WTC11 (cell line): Measurements from ENCODE around the gene KLK14. TPM values are rescaled to one million over a fixed set of nuclear protein-coding genes. Genes with fewer than 3 reads are reported as not detected.

Source experiments
- ATAC-seq: fragments of 200-7000 bp; cut with Tn5 transposase; 2 replicates; pipeline ENCODE4 v1.10.0; 2021; ENCODE audit warnings: mild to moderate bottlenecking, moderate library complexity
- CTCF ChIA-PET: fragments of 300-600 bp; sonication (Branson Sonifier 250); formaldehyde crosslinking; loops from one replicate; lab custom pipeline; 2021; ENCODE audit warnings: antibody characterized with exemption; lab: Charles Lee
- POLR2A ChIA-PET: fragments of 350-600 bp; sonication (Branson Sonifier 250); formaldehyde crosslinking; loops from one replicate; lab custom pipeline; 2021; ENCODE audit warnings: antibody characterized with exemption; lab: Charles Lee
- DNase-seq: peaks from one replicate; pipeline ENCODE4 v3.0.0; 2021; ENCODE audit warnings: low spot score
- H3K27ac Mint-ChIP-seq: 2 replicates; pipeline ENCODE4 v1.8.0; 2021; ENCODE audit warnings: mixed read lengths
- H3K27me3 Mint-ChIP-seq: 2 replicates; pipeline ENCODE4 v1.8.0; 2021; ENCODE audit warnings: low read depth, mild to moderate bottlenecking, moderate library complexity, mixed read lengths
- H3K36me3 Mint-ChIP-seq: 2 replicates; pipeline ENCODE4 v1.8.0; 2021; ENCODE audit warnings: mixed read lengths
- H3K4me1 Mint-ChIP-seq: 2 replicates; pipeline ENCODE4 v1.8.0; 2022; ENCODE audit warnings: mixed read lengths
- H3K4me3 Mint-ChIP-seq: 2 replicates; pipeline ENCODE4 v1.8.0; 2021; ENCODE audit warnings: mild to moderate bottlenecking, moderate library complexity, mixed read lengths
- H3K9me3 Mint-ChIP-seq: 2 replicates; pipeline ENCODE4 v1.8.0; 2021; ENCODE audit warnings: mixed read lengths
- CBFB ChIP-seq: sonication (generic); formaldehyde crosslinking; IDR thresholded peaks from 2 replicates; pipeline ENCODE4 v1.8.1; 2022; ENCODE audit warnings: mild to moderate bottlenecking, low read depth, missing genetic modification reagents
- CREM ChIP-seq: sonication (generic); formaldehyde crosslinking; IDR thresholded peaks from 2 replicates; pipeline ENCODE4 v1.8.1; 2022; ENCODE audit warnings: mild to moderate bottlenecking, missing genetic modification reagents, moderate library complexity
- ELF4 ChIP-seq: sonication (generic); formaldehyde crosslinking; IDR thresholded peaks from 2 replicates; pipeline ENCODE4 v1.8.1; 2022; ENCODE audit warnings: low read depth, mild to moderate bottlenecking, moderate library complexity, missing genetic modification reagents
- HMGA2 ChIP-seq: fragments of 250-450 bp; sonication (Bioruptor Pico); IDR thresholded peaks from 2 replicates; pipeline ENCODE4 v1.4.0; 2021; ENCODE audit warnings: mild to moderate bottlenecking, moderate library complexity
- IRF2 ChIP-seq: sonication (generic); formaldehyde crosslinking; IDR thresholded peaks from 2 replicates; pipeline ENCODE4 v1.8.0; 2022; ENCODE audit warnings: low read depth, missing genetic modification reagents, borderline replicate concordance
- MXD4 ChIP-seq: fragments of 250-450 bp; sonication (Bioruptor Pico); IDR thresholded peaks from 2 replicates; pipeline ENCODE4 v1.8.0; 2021; ENCODE audit warnings: mild to moderate bottlenecking, moderate library complexity, borderline replicate concordance
- NR1H2 ChIP-seq: sonication (generic); formaldehyde crosslinking; IDR thresholded peaks from 2 replicates; pipeline ENCODE4 v1.9.0; 2021; ENCODE audit warnings: mild to moderate bottlenecking, moderate library complexity, missing genetic modification reagents
- OVOL2 ChIP-seq: fragments of 250-450 bp; sonication (Bioruptor Pico); IDR thresholded peaks from 2 replicates; pipeline ENCODE4 v1.9.0; 2021; ENCODE audit warnings: mild to moderate bottlenecking, borderline replicate concordance
- PRRX2 ChIP-seq: fragments of 250-450 bp; sonication (Bioruptor Pico); IDR thresholded peaks from 2 replicates; pipeline ENCODE4 v1.8.0; 2021; ENCODE audit warnings: mild to moderate bottlenecking
- SMAD3 ChIP-seq: sonication (generic); formaldehyde crosslinking; IDR thresholded peaks from 2 replicates; pipeline ENCODE4 v1.8.0; 2022; ENCODE audit warnings: missing genetic modification reagents, mild to moderate bottlenecking, borderline replicate concordance
- SMAD4 ChIP-seq: sonication (generic); formaldehyde crosslinking; IDR thresholded peaks from 2 replicates; pipeline ENCODE4 v1.8.0; 2022; ENCODE audit warnings: mild to moderate bottlenecking, missing genetic modification reagents
- TEAD1 ChIP-seq: sonication (generic); formaldehyde crosslinking; IDR thresholded peaks from 2 replicates; pipeline ENCODE4 v1.8.0; 2022; ENCODE audit warnings: mild to moderate bottlenecking, missing genetic modification reagents
- ZNF219 ChIP-seq: sonication (generic); formaldehyde crosslinking; IDR thresholded peaks from 2 replicates; pipeline ENCODE4 v1.8.0; 2023; ENCODE audit warnings: missing genetic modification reagents, mild to moderate bottlenecking, borderline replicate concordance
- total RNA-seq: library from RNA; stranded (reverse); gene quantifications from 3 replicates; pipeline ENCODE4 v1.2.3, GENCODE V29; 2021
- TF ChIP-seq, protein P1 (sequence below): fragments of 200-600 bp; IDR thresholded peaks from 2 replicates; pipeline ENCODE4 v1.8.0; 2022; ENCODE audit warnings: antibody characterized with exemption
- TF ChIP-seq, protein P2 (sequence below): sonication (generic); formaldehyde crosslinking; IDR thresholded peaks from 2 replicates; pipeline ENCODE4 v1.8.0; 2022; ENCODE audit warnings: mild to moderate bottlenecking, missing genetic modification reagents
- TF ChIP-seq, protein P3 (sequence below): sonication (generic); formaldehyde crosslinking; IDR thresholded peaks from 2 replicates; pipeline ENCODE4 v1.8.0; 2023; ENCODE audit warnings: missing genetic modification reagents
- TF ChIP-seq, protein P4 (sequence below): sonication (generic); formaldehyde crosslinking; IDR thresholded peaks from 2 replicates; pipeline ENCODE4 v1.8.0; 2022; ENCODE audit warnings: mild to moderate bottlenecking, missing genetic modification reagents
- TF ChIP-seq, protein P5 (sequence below): fragments of 250-450 bp; sonication (Bioruptor Pico); conservative IDR thresholded peaks from 2 replicates; pipeline ENCODE4 v1.9.0; 2021; ENCODE audit warnings: mild to moderate bottlenecking
- TF ChIP-seq, protein P6 (sequence below): sonication (generic); formaldehyde crosslinking; conservative IDR thresholded peaks from 2 replicates; pipeline ENCODE4 v1.8.1; 2023; ENCODE audit warnings: mild to moderate bottlenecking, low read depth, missing genetic modification reagents, moderate library complexity
- TF ChIP-seq, protein P7 (sequence below): sonication (generic); formaldehyde crosslinking; IDR thresholded peaks from 2 replicates; pipeline ENCODE4 v1.8.0; 2022; ENCODE audit warnings: mild to moderate bottlenecking, missing genetic modification reagents

Gene KLK14
- total RNA-seq, 1 experiment from 2014 or later: 1.1 TPM

DNA sequence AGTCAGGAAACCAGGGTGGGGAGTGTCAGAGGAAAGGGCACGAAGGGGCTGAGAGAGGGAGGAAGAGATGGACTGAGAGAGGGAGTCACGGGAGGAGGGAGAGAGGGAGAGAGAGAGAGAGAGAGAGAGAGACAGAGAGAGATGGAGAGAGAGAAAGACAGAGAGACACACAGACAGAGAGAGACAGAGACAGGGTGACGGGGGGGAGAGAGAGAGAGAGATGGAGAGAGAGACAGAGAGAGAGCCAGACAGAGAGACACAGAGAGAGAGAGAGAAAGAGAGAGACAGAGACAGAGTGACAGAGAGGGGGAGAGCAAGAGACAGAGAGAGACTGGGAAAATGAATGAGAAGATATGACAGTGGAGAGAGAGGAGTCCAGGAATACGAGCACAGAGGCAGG is 494 bp upstream of the KLK14 start:
- TF ChIP-seq PRRX2 (CRISPR knock-in tag): no peak
- no peak for TF ChIP-seq OVOL2
- TF ChIP-seq, protein P1, sequence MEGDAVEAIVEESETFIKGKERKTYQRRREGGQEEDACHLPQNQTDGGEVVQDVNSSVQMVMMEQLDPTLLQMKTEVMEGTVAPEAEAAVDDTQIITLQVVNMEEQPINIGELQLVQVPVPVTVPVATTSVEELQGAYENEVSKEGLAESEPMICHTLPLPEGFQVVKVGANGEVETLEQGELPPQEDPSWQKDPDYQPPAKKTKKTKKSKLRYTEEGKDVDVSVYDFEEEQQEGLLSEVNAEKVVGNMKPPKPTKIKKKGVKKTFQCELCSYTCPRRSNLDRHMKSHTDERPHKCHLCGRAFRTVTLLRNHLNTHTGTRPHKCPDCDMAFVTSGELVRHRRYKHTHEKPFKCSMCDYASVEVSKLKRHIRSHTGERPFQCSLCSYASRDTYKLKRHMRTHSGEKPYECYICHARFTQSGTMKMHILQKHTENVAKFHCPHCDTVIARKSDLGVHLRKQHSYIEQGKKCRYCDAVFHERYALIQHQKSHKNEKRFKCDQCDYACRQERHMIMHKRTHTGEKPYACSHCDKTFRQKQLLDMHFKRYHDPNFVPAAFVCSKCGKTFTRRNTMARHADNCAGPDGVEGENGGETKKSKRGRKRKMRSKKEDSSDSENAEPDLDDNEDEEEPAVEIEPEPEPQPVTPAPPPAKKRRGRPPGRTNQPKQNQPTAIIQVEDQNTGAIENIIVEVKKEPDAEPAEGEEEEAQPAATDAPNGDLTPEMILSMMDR: no peak
- TF ChIP-seq, protein P2, sequence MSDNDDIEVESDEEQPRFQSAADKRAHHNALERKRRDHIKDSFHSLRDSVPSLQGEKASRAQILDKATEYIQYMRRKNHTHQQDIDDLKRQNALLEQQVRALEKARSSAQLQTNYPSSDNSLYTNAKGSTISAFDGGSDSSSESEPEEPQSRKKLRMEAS: no peak
- TF ChIP-seq, protein P3, sequence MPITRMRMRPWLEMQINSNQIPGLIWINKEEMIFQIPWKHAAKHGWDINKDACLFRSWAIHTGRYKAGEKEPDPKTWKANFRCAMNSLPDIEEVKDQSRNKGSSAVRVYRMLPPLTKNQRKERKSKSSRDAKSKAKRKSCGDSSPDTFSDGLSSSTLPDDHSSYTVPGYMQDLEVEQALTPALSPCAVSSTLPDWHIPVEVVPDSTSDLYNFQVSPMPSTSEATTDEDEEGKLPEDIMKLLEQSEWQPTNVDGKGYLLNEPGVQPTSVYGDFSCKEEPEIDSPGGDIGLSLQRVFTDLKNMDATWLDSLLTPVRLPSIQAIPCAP (CRISPR knock-in tag): no peak
- TF ChIP-seq NR1H2 (CRISPR knock-in tag): no peak
- TF ChIP-seq CREM: no peak
- TF ChIP-seq, protein P4, sequence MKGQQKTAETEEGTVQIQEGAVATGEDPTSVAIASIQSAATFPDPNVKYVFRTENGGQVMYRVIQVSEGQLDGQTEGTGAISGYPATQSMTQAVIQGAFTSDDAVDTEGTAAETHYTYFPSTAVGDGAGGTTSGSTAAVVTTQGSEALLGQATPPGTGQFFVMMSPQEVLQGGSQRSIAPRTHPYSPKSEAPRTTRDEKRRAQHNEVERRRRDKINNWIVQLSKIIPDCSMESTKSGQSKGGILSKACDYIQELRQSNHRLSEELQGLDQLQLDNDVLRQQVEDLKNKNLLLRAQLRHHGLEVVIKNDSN (CRISPR knock-in tag): no peak
- no peak for TF ChIP-seq ZNF219 (CRISPR knock-in tag)
- TF ChIP-seq SMAD3: no peak
- TF ChIP-seq CBFB (CRISPR knock-in tag): no peak
- TF ChIP-seq SMAD4 (CRISPR knock-in tag): no peak
- TF ChIP-seq HMGA2 (CRISPR knock-in tag): no peak
- TF ChIP-seq ELF4: no peak
- TF ChIP-seq, protein P5, sequence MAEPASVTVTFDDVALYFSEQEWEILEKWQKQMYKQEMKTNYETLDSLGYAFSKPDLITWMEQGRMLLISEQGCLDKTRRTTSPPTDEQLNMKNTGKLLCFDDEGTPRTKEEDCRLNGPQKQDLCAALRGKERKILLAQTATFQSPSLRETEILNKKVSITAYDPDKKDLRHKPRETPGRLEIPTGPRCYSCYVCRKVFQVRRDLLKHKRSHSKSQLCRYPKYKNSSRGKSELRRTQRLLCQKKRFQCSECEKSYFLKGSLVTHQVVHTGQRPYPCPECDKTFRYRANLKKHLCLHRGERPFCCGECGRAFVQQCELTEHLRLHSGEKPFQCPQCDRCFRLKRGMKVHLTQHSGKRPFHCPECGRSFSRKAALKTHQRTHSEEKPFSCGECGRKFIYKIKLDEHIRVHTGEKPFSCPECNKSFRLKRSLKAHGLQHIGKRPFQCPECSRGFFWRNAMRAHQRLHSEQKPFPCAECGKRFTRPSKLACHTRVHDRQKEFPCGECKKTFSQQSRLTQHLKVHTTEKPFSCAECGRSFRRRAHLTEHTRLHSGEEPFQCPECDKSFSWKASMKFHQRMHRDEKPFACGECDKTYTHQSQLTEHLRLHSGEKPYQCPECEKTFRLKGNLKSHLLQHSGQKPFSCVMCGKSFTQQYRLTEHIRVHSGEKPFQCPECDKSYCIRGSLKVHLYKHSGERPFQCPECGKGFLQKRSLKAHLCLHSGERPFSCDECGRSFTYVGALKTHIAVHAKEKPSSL (CRISPR knock-in tag): no peak
- no peak for TF ChIP-seq MXD4 (CRISPR knock-in tag)
- TF ChIP-seq TEAD1: no peak
- TF ChIP-seq, protein P6, sequence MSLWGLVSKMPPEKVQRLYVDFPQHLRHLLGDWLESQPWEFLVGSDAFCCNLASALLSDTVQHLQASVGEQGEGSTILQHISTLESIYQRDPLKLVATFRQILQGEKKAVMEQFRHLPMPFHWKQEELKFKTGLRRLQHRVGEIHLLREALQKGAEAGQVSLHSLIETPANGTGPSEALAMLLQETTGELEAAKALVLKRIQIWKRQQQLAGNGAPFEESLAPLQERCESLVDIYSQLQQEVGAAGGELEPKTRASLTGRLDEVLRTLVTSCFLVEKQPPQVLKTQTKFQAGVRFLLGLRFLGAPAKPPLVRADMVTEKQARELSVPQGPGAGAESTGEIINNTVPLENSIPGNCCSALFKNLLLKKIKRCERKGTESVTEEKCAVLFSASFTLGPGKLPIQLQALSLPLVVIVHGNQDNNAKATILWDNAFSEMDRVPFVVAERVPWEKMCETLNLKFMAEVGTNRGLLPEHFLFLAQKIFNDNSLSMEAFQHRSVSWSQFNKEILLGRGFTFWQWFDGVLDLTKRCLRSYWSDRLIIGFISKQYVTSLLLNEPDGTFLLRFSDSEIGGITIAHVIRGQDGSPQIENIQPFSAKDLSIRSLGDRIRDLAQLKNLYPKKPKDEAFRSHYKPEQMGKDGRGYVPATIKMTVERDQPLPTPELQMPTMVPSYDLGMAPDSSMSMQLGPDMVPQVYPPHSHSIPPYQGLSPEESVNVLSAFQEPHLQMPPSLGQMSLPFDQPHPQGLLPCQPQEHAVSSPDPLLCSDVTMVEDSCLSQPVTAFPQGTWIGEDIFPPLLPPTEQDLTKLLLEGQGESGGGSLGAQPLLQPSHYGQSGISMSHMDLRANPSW (CRISPR knock-in tag): no peak
- TF ChIP-seq IRF2 (CRISPR knock-in tag): no peak

DNA sequence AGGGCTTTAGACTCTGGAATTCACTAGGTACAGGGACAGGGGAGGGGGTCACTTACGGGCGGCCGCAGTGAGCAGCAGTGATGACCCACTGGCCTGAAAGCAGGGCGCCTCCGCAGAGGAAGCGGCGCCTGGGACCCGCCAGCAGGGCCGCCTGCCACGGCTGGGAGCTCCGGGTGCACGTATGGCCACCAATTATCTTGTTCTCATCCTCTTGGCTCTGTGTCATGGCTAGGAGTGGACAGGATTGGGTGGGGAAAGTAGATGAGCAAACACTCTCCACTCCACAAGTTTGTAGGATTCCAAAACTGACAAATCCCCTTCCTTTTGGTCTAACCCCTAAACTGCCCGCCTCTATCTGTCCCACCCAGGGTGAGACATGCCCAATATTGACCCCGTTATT is 1.2 kb downstream of the KLK14 start:
- TF ChIP-seq, protein P7, sequence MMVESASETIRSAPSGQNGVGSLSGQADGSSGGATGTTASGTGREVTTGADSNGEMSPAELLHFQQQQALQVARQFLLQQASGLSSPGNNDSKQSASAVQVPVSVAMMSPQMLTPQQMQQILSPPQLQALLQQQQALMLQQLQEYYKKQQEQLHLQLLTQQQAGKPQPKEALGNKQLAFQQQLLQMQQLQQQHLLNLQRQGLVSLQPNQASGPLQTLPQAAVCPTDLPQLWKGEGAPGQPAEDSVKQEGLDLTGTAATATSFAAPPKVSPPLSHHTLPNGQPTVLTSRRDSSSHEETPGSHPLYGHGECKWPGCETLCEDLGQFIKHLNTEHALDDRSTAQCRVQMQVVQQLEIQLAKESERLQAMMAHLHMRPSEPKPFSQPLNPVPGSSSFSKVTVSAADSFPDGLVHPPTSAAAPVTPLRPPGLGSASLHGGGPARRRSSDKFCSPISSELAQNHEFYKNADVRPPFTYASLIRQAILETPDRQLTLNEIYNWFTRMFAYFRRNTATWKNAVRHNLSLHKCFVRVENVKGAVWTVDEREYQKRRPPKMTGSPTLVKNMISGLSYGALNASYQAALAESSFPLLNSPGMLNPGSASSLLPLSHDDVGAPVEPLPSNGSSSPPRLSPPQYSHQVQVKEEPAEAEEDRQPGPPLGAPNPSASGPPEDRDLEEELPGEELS (CRISPR knock-in tag): no peak
- Mint-ChIP-seq H3K36me3 (no peaks in the 10 kb centered on the region), H3K27ac (no peak overlapping the region), H3K4me1 (peaks cover 21% of the 10 kb centered on the region), H3K9me3 (no peaks in the 10 kb centered on the region), H3K4me3 (no peak overlapping the region), H3K27me3 (no peaks in the 10 kb centered on the region)
- no peak for ATAC-seq
- no peak for DNase-seq
- ChIA-PET CTCF (interaction anchor here (1.6 to 2.8 kb wide), 2 partner anchors 13 to 60 kb away, joined by 6 to 20 read pairs; no protein-coding TSS in a partner anchor), POLR2A (no interaction called here)

More for the DNA sequence above, 494 bp upstream of the KLK14 start:
- ChIA-PET POLR2A (no interaction called here), CTCF (interaction anchor here (0.8 kb wide), 1 partner anchor 769 kb away, joined by 3 read pairs; no protein-coding TSS in a partner anchor)
- Mint-ChIP-seq H3K27me3 (no peaks in the 10 kb centered on the region), H3K4me3 (no peak overlapping the region), H3K4me1 (peaks cover 20% of the 10 kb centered on the region), H3K27ac (no peak overlapping the region), H3K9me3 (no peaks in the 10 kb centered on the region), H3K36me3 (no peaks in the 10 kb centered on the region)
- ATAC-seq (no peak), DNase-seq (no peak)
